HG03520 (cell line): ENCODE measurements around the gene LEMD3.
A peak's percentile ranks its signal among the peaks of the same experiment; 100 is the strongest.
"Not testable (repeated sequence)": the region's sequence is repeated elsewhere in the genome, so short reads cannot be mapped to it uniquely, and the experiment has no call there.

Experiments used
- ATAC-seq: cut with Tn5 transposase; IDR thresholded peaks from one replicate; pipeline ENCODE4 v1.9.1; 2021; ENCODE audit warnings: mild to moderate bottlenecking, moderate library complexity; ENCODE audit not compliant: unreplicated experiment

Gene LEMD3

GRCh38 chr12:65276916-65277530 is 107.6 kb downstream of the LEMD3 start:
- no peak for ATAC-seq

GRCh38 chr12:65277994-65278575 is 108.7 kb downstream of the LEMD3 start:
- no peak for ATAC-seq

- peak; percentile 52 for ATAC-seq
Measured at GRCh38 chr12:65278576-65279368, 109.4 kb downstream of the LEMD3 start, which contains the start of gene MSRB3. MSRB3 (plus strand) TSS chr12:65278683; CDS start chr12:65308580, 29,897 bp downstream.

- ATAC-seq: no peak
Measured at GRCh38 chr12:65279369-65280112, 110.2 kb downstream of the LEMD3 start.

- no peak for ATAC-seq
Measured at GRCh38 chr12:65280306-65280705, 110.9 kb downstream of the LEMD3 start.

- ATAC-seq: no peak
Measured at GRCh38 chr12:65282840-65283239, 113.5 kb downstream of the LEMD3 start.

GRCh38 chr12:65285532-65285931 is 116.1 kb downstream of the LEMD3 start:
- ATAC-seq: not testable (repeated sequence)

- no peak for ATAC-seq
Measured at GRCh38 chr12:65287426-65287825, 118.0 kb downstream of the LEMD3 start.

- ATAC-seq: no peak
Measured at GRCh38 chr12:65292241-65292640, 122.9 kb downstream of the LEMD3 start.

GRCh38 chr12:65293735-65294134 is 124.4 kb downstream of the LEMD3 start:
- no peak for ATAC-seq

- ATAC-seq: no peak
Measured at GRCh38 chr12:65294641-65295262, 125.4 kb downstream of the LEMD3 start.

- no peak for ATAC-seq
Measured at GRCh38 chr12:65296508-65297265, 127.3 kb downstream of the LEMD3 start.
